HCT116 (cell line): ENCODE data around the gene SUSD5. TPM values are rescaled to one million over a fixed set of nuclear protein-coding genes. Genes with fewer than 3 reads are reported as not detected.

Source experiments
- ATAC-seq: fragments of 200-7000 bp; cut with Tn5 transposase; 2 replicates; pipeline ENCODE4 v1.9.1; 2020; ENCODE audit warnings: mild to moderate bottlenecking, moderate library complexity
- BruUV-seq: library from RNA; stranded (reverse); fragments of 400-500 nt; replicated peaks from 2 replicates; lab custom pipeline; 2021; lab: Mats Ljungman, UMichigan
- CTCF ChIA-PET: fragments of 300-600 bp; sonication (Branson Sonifier 250); formaldehyde crosslinking; loops from one replicate; lab custom pipeline; 2021; ENCODE audit warnings: antibody characterized with exemption; lab: Charles Lee
- POLR2A ChIA-PET: fragments of 300-600, 350-600 bp; sonication (Branson Sonifier 250); formaldehyde crosslinking; loops from one replicate; lab custom pipeline; 2021; ENCODE audit warnings: antibody characterized with exemption; lab: Charles Lee
- RAD21 ChIA-PET, 2 experiments: fragments of 300-600 bp; sonication (Branson Sonifier 250); formaldehyde crosslinking; loops; one replicate each; lab custom pipeline; 2023; ENCODE audit warnings: low total read pairs in 2 of 2; ENCODE audit not compliant: uncharacterized antibody in 2 of 2, unreplicated experiment in 2 of 2, low non-redundant PET in 1 of 2; lab: Charles Lee
- DNase-seq: peaks from one replicate; pipeline ENCODE4 v3.0.0-alpha.2; 2010; ENCODE audit warnings: low read depth, low spot score
- H2AFZ ChIP-seq: fragments of 200-600 bp; shearing (Covaris generic), sonication (generic); 2 replicates; pipeline ENCODE4 v1.6.1; 2017; ENCODE audit warnings: low read depth, mixed run types, mixed read lengths, antibody characterized with exemption, low read length; ENCODE audit not compliant: poor library complexity, severe bottlenecking
- H3K27ac ChIP-seq: 2 replicates; pipeline ENCODE4 v1.5.1; 2012; ENCODE audit warnings: low read depth, low read length
- H3K27me3 ChIP-seq: fragments of 200-600 bp; sonication (generic); 2 replicates; pipeline ENCODE4 v1.6.1; 2016; ENCODE audit warnings: mixed run types, low read length, mixed read lengths; ENCODE audit not compliant: insufficient read depth
- H3K36me3 ChIP-seq, 2 experiments: fragments of 200-500 bp in 1 of 2; fragments of 200-600 bp in 1 of 2; sonication (Bioruptor generic) in 1 of 2; sonication (generic) in 1 of 2; 2 replicates each; pipeline versions ENCODE4 v1.5.1 to v1.6.1; 2014 to 2016; ENCODE audit warnings: low read length in 2 of 2, inconsistent platforms in 1 of 2, mixed read lengths in 1 of 2, mixed run types in 1 of 2; ENCODE audit not compliant: insufficient read depth in 2 of 2, control insufficient read depth in 1 of 2
- H3K4me1 ChIP-seq, 2 experiments: fragments of 200-600 bp in 1 of 2; sonication (generic) in 1 of 2; 2 replicates each; pipeline versions ENCODE4 v1.5.1 to v1.6.1; 2012 to 2017; ENCODE audit warnings: low read length in 2 of 2, inconsistent platforms in 1 of 2, mild to moderate bottlenecking in 1 of 2, mixed read lengths in 1 of 2, mixed run types in 1 of 2, moderate library complexity in 1 of 2; ENCODE audit not compliant: insufficient read depth in 2 of 2, control insufficient read depth in 1 of 2
- H3K4me2 ChIP-seq: fragments of 200-600 bp; sonication (generic); 2 replicates; pipeline ENCODE4 v1.6.1; 2017; ENCODE audit warnings: mixed run types, low read length, mixed read lengths
- H3K4me3 ChIP-seq, 2 experiments: fragments of 200-600 bp in 1 of 2; sonication (generic) in 1 of 2; replicated peaks in 1 of 2; 2 replicates each; pipeline ENCODE4 v1.5.1; 2011 to 2016; ENCODE audit warnings: low read length in 2 of 2, control low read depth in 1 of 2, low read depth in 1 of 2, mild to moderate bottlenecking in 1 of 2, mixed read lengths in 1 of 2, mixed run types in 1 of 2
- H3K79me2 ChIP-seq: fragments of 200-600 bp; sonication (generic); 2 replicates; pipeline ENCODE4 v1.6.1; 2017; ENCODE audit warnings: mild to moderate bottlenecking, mixed run types, low read length, moderate library complexity, mixed read lengths; ENCODE audit not compliant: insufficient read depth
- H3K9ac ChIP-seq: fragments of 200-600 bp; sonication (generic); 2 replicates; pipeline ENCODE4 v1.6.1; 2016; ENCODE audit warnings: low read length, mixed read lengths
- H3K9me2 ChIP-seq: fragments of 200-600 bp; sonication (generic), shearing (Covaris generic); 2 replicates; pipeline ENCODE4 v1.6.1; 2017; ENCODE audit warnings: mixed run types, mild to moderate bottlenecking, moderate library complexity; ENCODE audit not compliant: insufficient read depth
- H3K9me3 ChIP-seq, 2 experiments: fragments of 200-500 bp in 1 of 2; fragments of 200-600 bp in 1 of 2; sonication (Bioruptor generic) in 1 of 2; sonication (generic) in 1 of 2; 2 replicates each; pipeline ENCODE4 v1.6.1; 2014 to 2017; ENCODE audit warnings: low read length in 2 of 2, mixed read lengths in 2 of 2, inconsistent platforms in 1 of 2, low read depth in 1 of 2, mild to moderate bottlenecking in 1 of 2, mixed run types in 1 of 2, moderate library complexity in 1 of 2; ENCODE audit not compliant: control insufficient read depth in 1 of 2, insufficient read depth in 1 of 2
- H4K20me1 ChIP-seq: fragments of 200-600 bp; sonication (generic), shearing (Covaris generic); 2 replicates; pipeline ENCODE4 v1.6.1; 2017; ENCODE audit warnings: mixed run types, mild to moderate bottlenecking, moderate library complexity; ENCODE audit not compliant: insufficient read depth
- POLR2AphosphoS5 ChIP-seq: IDR thresholded peaks from 2 replicates; pipeline ENCODE4 v1.6.1; 2011; ENCODE audit warnings: mild to moderate bottlenecking, low read depth, low read length, moderate library complexity
- intact Hi-C: fragments of 100-400 bp; cut with micrococcal nuclease; formaldehyde crosslinking; loops from 2 replicates; pipeline ENCODE4 v1.10.0; 2022
- total RNA-seq: library from RNA; stranded (reverse); gene quantifications from one replicate; pipeline ENCODE4 v1.2.1, GENCODE V29; 2021; ENCODE audit not compliant: unreplicated experiment
- TF ChIP-seq, protein P1 (sequence below), 3 experiments: fragments of 200-600 bp in 1 of 3; sonication (generic) in 1 of 3; IDR thresholded peaks in 2 of 3; conservative IDR thresholded peaks in 1 of 3; 2 replicates each; pipeline ENCODE4 v1.5.1; 2012 to 2017; ENCODE audit warnings: low read depth in 2 of 3, low read length in 2 of 3, antibody characterized with exemption in 1 of 3, borderline replicate concordance in 1 of 3, control low read depth in 1 of 3, mild to moderate bottlenecking in 1 of 3, mixed read lengths in 1 of 3, mixed run types in 1 of 3, moderate library complexity in 1 of 3; ENCODE audit not compliant: insufficient read depth in 1 of 3

Gene SUSD5
- total RNA-seq, 1 experiment from 2014 or later, result not detected

DNA sequence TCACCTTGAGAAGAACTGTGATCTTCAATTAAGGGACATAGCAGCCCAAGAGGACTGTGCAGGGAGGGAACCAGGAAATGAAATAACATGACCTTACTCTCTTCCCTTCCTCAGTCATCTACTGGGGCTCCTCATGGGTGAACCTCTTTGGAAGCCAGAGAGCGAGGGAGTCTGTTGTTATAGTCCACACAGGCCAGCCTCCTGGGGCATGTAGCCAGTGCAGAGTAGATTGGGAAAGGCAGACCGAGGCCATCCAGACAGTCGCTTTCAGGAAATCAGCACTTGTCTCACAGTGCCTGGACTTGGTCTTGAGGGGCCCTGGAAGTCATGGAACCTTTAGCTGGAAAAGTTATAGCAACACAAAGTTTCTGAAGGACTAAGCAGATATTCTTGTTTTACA, 98.7 kb downstream of the SUSD5 start (continued):
- TF ChIP-seq, protein P1, sequence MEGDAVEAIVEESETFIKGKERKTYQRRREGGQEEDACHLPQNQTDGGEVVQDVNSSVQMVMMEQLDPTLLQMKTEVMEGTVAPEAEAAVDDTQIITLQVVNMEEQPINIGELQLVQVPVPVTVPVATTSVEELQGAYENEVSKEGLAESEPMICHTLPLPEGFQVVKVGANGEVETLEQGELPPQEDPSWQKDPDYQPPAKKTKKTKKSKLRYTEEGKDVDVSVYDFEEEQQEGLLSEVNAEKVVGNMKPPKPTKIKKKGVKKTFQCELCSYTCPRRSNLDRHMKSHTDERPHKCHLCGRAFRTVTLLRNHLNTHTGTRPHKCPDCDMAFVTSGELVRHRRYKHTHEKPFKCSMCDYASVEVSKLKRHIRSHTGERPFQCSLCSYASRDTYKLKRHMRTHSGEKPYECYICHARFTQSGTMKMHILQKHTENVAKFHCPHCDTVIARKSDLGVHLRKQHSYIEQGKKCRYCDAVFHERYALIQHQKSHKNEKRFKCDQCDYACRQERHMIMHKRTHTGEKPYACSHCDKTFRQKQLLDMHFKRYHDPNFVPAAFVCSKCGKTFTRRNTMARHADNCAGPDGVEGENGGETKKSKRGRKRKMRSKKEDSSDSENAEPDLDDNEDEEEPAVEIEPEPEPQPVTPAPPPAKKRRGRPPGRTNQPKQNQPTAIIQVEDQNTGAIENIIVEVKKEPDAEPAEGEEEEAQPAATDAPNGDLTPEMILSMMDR (IDR thresholded peaks at IDR 0.05 in 2 of 3, conservative IDR thresholded peaks at IDR 0.05 in 1 of 3; ENCODE audit: borderline replicate concordance in 1 of 3, insufficient read depth in 1 of 3, low read depth in 2 of 3, low read length in 2 of 3), result no peak
- TF ChIP-seq POLR2AphosphoS5, result no peak

GRCh38 chr3:33117461-33117860, 101.1 kb downstream of the SUSD5 start:
- ChIA-PET RAD21 (no interaction called here), CTCF (no interaction called here), POLR2A (no interaction called here)
- no TSS peak for BruUV-seq
- Histone ChIP-seq H3K79me2 (peaks cover 5% of the 10 kb centered on the region; the same call in 1 of the 2 replicates), H3K9me3 (no peaks in the 10 kb centered on the region), H3K27me3 (no peaks in the 10 kb centered on the region), H3K36me3 (peaks cover 0 to 3% of the 10 kb centered on the region in 2 experiments; a peak in 2 of 4 replicates), H3K4me3 (no peak overlapping the region), H3K27ac (no peak overlapping the region), H3K4me2 (no peak overlapping the region), H3K9ac (no peak overlapping the region), H2AFZ (no peak overlapping the region), H3K9me2 (no peaks in the 10 kb centered on the region), H3K4me1 (peaks cover 17 to 24% of the 10 kb centered on the region in 2 experiments), H4K20me1 (no peaks in the 10 kb centered on the region)
- TF ChIP-seq, protein P1 (IDR thresholded peaks at IDR 0.05 in 2 of 3, conservative IDR thresholded peaks at IDR 0.05 in 1 of 3; ENCODE audit: borderline replicate concordance in 1 of 3, insufficient read depth in 1 of 3, low read depth in 2 of 3, low read length in 2 of 3), result no peak
- intact Hi-C loops, result no loop called here
- DNase-seq (no peak), ATAC-seq (no peak)
